ENCODE measurements around the gene APLP2.
"Not testable (repeated sequence)": the region's sequence is repeated elsewhere in the genome, so short reads cannot be mapped to it uniquely, and the experiment has no call there.

Gene APLP2

DNA sequence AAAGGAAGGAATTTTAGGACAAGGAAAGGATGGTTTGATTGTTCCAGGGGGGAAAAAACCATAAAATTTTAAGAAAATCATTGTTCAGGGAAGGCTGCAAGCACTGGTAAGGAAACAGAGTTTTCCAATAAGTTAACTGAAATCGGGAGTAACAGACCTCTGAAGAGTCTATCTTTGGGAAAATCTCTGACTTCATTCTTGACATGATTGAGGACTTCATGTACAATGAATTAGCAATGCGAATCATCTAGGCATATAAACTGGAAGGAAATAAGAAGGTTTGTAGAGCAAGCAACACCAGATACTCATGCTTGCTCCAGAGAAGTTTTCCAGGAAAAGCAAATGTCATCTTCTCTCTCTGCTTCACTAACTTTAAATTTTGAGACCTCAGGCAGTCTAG, 18.5 kb downstream of the APLP2 start:
- FAIRE-seq (no peak), DNase-seq (ENCODE audit: extremely low spot score, insufficient read length, low read depth) (no peak)

DNA sequence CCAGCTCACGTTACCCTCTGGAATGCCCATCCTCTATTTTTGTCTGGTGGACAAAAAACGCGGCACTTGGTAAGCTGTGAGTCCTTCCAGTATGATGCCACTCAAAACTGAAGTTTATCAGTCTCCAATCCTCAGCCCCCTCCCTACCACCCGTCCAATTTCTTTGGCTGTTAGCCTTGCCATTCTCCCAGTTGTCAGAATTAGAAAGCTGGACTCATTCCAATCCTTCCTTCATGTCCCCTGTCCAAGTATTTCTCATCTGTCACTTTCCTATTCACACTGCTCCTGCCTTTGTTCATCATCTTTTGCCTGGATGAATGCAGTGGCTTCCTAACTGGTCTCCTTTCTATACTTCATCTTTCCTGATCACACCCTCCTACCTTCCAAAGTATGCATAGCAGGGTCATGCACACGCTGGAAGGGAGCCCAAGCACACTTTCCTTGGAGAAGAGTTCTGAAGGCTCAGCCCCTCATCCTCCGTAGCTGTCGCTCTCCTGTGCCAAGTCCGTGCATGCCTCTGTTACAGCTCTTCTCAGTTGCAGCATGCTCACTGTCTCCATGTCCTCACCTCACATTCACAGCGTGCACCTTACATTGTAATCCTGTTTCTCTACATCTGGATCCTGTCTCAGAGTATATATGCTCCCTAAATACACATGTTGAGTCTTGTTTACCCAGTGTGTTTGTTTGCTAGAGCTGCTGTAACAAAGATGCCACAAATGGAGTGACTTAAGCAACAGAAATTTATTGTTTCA, 19.4 kb downstream of the APLP2 start:
- no peak for FAIRE-seq
- no peak for DNase-seq (ENCODE audit: extremely low spot score, insufficient read length, low read depth)

DNA sequence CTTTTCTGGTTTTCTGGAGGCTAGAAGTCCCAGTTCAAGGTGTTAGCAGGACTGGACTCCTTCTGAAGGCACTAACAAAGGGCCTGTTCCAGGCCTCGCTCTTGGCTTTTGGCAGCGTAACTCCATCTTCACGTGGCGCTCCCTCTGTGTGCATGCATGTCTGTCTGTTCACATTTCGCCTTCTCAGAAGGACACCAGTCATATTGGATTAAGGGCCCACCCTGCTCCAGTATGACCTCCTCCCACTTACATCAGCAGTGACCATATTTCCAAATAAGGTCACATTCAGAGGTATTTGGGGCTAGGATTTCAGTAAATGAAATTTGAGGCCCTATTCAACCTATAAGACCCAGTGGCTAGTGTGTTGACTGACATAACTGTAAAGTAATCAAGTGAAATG, 20.0 kb downstream of the APLP2 start:
- FAIRE-seq: no peak
- DNase-seq (ENCODE audit: extremely low spot score, insufficient read length, low read depth): no peak

DNA sequence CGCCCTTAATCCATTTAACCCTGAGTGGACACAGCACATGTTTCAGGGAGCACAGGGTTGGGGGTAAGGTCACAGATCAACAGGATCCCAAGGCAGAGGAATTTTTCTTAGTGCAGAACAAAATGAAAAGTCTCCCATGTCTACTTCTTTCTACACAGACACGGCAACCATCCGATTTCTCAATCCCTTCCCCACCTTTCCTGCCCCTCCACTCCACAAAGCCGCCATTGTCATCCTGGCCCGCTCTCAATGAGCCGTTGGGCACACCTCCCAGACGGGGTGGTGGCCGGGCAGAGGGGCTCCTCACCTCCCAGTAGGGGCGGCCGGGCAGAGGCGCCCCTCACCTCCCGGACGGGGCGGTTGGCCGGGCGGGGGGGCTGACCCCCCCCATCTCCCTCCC, 20.8 kb downstream of the APLP2 start:
- DNase-seq (ENCODE audit: extremely low spot score, insufficient read length, low read depth); FAIRE-seq: not testable (repeated sequence)

DNA sequence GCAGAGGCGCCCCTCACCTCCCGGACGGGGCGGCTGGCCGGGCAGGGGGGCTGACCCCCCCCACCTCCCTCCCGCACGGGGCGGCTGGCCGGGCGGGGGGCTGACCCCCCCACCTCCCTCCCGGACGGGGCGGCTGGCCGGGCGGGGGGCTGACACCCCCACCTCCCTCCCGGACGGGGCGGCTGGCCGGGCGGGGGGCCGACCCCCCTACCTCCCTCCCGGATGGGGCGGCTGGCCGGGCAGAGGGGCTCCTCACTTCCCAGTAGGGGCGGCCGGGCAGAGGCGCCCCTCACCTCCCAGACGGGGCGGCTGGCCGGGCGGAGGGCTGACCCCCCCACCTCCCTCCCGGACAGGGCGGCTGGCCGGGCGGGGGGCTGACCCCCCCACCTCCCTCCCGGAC, 21.5 kb downstream of the APLP2 start:
- not testable (repeated sequence) for DNase-seq (ENCODE audit: extremely low spot score, insufficient read length, low read depth); FAIRE-seq

DNA sequence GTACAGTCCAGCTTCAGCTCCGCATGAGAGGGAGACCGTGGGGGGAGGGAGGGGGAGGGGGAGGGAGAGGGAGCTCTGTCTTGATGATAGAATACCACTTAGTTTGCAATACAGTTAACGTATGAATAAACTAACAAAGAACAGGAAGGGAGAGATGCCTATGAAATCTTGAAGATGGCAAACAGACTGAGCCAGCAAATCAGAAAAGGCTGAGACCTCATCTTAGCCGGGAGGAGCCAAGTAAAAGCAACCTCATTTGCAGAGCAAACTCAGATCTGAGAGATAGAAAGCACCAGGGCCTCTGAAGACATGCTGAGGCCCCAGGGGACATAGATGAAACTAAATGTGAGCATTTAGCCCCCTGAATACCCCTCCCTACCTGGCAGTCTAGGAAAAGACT, 23.0 kb downstream of the APLP2 start:
- no peak for DNase-seq (ENCODE audit: extremely low spot score, insufficient read length, low read depth)
- FAIRE-seq: no peak

DNA sequence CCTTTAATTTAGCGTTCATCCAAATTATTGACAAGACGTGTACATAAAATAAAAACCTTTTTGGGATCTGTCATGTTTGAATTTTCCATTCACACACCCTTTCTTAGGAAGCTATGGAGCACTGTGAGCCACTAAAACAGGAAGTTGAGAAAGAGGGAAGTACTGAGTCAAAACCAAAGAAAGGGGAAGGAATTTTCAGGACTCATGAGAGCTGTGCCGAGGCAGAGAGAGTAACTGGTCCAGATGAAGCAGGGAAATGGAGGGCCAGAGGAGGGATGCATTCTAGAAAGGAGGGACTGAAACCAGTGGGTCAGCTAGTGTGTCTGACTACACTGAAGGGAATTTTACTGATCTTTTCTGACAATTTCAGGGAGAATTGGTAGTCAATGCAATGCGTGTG, 24.9 kb downstream of the APLP2 start:
- FAIRE-seq (no peak), DNase-seq (ENCODE audit: extremely low spot score, insufficient read length, low read depth) (no peak)

DNA sequence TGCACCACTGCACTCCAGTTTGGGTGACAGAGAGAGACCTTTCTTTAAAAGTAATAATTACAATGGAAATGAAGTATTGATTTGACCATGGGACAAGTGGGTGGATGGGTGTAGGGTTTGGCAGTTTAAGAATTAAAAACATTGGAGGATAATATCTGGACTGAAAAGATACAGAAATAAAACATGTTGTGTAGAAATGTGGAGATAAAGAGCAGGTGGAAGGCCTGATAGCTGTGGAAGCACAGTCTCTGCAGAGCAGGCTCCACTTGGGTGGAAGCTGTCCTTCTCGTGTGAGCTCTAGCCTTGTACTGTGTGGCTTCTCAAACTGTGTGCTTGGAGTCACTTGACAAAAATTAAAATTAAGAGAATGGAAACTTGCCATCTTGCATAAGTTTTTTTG, 25.6 kb downstream of the APLP2 start:
- DNase-seq (ENCODE audit: extremely low spot score, insufficient read length, low read depth) (no peak), FAIRE-seq (no peak)

DNA sequence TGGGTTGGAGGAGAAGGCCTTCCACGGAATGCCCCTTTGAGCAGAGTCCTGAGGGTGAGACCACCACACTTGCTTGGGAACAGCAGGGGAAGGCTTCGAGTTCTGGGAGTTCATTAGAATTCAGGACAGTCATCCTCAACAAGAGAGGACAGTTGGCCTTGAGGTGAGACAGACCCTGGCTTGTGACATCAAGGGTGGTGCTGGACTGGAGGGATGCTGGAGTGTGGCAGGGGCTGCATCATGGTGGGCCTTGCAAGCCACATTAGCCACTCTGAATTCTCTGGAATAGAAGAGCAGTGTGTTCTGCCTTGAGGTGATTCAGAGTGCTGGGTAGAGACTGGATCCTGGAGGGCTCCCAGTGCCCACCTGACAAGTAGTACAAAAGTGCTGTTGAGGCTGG, 26.3 kb downstream of the APLP2 start:
- no peak for DNase-seq (ENCODE audit: extremely low spot score, insufficient read length, low read depth)
- no peak for FAIRE-seq

DNA sequence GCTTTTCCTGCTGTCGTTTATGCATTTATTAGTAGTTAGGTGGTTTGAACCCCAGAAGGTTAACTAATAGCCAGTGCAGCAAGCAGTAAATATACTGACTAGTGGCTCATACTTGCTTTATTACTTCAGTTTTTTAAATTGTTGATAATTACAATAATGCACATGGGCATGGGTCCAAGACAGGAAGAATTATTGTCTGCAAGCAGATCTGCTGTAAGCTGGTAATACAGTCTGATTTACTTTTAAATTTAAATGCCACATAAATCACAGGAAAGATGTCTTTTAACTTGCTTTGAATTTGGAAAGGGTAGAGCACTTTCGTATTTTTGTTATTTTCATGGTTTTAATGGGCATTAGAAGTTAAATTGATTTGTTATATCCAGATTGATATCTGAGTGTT, 27.1 kb downstream of the APLP2 start:
- no peak for FAIRE-seq
- no peak for DNase-seq (ENCODE audit: extremely low spot score, insufficient read length, low read depth)

DNA sequence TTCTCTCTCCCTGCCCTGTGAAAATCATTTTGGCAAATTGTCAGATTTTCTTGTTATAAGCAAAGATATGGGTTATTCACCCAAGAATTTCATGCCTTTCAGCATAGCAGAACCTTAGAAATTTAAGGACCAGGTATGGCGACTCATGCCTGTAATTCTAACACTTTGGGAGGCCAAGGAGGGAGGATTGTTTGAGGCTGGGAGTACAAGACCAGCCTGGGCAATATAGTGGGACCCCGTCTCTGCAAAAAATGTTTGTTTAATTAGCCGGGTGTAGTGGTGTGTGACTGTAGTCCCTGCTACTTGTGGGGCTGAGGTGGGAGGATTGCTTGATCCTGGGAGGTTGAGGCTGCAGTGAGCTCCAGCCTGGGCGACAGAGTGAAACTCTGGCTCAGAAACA, 27.6 kb downstream of the APLP2 start:
- DNase-seq (ENCODE audit: extremely low spot score, insufficient read length, low read depth) (no peak), FAIRE-seq (no peak)

DNA sequence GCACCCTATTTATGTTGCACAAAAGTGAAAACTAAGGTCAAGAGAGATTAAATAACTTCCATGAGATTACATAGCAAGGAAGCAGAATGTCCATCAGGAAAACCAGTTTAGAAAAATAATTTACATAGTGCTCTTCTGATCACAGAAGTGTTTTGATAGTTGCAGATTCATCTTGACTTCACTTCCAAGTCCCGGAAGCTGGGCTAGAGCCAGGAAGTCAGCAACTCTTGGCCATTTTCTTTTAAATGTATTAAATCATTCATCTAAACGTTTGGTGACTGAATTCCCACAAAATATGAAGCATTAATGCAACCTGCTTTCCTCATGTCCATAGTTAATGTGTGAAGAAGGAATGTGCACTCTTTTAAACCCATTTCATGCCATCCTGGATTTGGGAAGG, 29.7 kb downstream of the APLP2 start:
- no peak for DNase-seq (ENCODE audit: extremely low spot score, insufficient read length, low read depth)
- no peak for FAIRE-seq

DNA sequence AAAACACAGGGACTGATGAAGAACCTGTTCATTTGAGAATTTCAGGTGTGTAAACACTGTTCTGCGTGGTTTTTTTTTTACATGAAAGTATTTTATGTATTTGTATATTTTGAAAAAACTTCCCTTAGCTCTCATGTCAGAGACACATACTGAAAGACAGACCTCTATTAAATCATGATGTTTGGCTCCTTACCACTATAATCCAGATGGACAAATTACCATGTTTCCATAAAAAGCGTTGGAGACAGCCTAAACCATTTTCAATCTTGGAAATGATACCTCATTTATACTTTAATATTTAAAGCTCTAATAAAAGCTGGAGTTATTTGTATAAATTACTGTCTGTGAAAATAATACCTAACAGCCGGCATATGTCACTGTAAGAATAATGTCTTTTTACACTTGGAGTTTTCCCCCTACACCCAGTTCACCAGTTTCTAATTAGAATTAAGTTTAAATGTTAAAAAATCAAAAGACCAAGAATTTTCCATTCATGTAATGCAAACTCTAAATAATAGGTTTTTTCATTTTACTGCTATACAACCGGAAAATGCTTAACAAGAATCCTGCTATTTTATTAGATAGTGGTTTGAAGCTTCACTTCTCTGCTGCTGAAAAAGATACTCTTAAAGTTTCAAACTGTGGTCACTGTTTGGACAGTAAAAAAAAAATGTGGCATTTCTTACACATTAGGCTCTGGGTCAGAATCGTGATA, 30.8 kb downstream of the APLP2 start:
- no peak for DNase-seq (ENCODE audit: extremely low spot score, insufficient read length, low read depth)
- FAIRE-seq: no peak

DNA sequence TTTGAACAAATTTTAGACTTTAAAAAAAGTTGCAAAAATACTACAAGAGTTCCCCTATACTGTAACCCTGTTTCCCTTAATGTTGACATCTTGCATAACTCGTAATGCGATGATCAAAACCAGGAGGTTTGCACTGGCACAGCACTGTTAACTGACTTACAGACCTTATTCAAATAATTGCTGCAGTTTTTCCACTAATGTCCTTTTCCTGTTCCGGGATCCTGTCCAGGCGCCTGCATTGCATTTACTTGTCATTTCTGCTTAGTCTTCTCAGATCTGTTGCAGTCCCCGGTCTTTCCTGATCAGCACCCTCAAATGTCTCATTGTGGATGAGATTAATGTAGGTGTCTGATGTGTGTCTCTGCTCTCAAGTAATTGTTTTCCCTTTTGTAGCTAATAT, 32.0 kb downstream of the APLP2 start:
- FAIRE-seq: no peak
- no peak for DNase-seq (ENCODE audit: extremely low spot score, insufficient read length, low read depth)

DNA sequence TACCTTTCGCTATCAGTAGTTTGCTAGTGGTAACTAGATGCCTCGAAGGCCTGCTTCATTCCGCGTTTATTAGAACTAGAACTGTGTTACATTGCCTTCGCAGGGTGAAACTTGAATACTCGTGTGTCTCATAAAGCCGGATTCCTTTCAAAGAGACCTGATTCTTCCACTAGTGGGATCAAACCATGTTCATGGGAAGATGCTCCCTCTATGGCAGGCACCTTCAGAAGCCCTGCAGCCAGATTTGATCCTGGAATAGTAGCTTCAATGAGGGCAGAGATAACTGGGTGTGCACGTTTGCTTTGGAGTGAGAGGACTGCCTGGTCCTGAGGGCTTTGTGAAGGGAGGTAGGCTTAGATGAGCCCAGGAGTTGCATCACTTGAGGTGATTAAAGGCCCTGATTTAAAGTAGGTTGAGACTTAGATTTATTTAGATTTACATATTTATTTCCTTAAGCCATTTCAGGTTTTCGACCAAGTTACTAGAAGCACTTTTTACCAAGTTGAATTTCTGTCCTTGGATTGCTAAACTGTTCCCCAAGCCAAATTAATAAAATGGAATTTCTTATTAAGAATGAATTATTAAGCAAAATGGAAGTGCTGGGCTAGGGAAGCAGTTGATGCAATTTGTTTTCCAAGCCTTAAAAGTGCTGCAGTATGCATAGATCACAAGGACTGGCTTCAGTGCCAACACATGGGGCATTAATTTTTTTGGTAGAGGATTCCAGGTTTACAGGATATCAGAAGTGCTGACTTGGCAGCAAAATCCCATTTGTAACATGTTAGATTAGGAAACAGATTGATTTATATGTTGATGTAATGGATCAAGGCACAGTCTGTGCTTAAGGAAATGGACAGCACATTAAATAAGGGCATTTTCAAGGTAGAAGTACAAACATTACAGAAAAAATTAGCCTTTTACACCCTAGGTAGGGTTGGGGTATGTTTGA, 32.9 kb downstream of the APLP2 start:
- FAIRE-seq (no peak), DNase-seq (ENCODE audit: extremely low spot score, insufficient read length, low read depth) (no peak)

DNA sequence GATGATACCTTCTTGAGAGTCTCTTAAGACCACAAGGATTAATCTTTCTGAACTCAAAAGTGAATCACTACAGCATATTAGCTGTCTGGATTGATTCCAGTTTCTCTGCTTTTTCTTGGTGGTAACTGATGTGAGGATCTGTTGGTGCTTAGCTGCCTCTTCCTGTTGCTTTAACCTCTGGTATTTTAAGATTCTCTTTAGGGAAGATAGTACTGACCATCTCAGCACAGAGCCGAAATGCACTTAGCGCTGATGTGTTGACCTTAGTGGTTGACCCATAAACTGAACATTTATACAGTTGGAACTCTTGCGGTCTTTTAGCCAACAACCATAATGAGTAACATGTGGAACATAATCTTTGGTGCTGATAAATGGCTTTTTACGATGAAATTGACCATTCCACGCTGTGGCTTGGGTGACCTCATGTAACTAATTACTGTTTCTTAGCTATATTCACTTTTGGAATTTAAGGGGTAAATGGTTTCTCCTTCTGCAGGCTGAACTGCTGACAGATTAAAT, 33.7 kb downstream of the APLP2 start:
- FAIRE-seq: no peak
- DNase-seq (ENCODE audit: extremely low spot score, insufficient read length, low read depth): no peak

DNA sequence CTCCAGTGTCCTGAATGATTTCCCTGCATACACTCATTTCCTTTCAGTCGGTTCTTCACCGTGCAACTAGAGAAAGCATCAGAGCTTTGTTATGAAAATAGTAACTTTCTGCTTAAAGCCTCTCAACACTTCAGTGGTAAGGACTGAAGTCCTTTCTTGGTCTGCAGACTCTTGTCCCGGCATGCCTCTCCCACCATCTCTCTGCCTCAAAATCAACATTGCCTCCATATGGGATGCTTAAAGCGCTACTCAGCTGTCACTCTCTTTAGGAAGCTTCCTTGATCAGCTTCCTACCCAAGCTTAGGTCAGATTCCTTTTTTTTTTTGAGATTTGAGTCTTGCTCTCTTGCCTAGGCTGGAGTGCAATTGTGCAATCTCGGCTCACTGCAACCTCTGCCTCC, 36.7 kb downstream of the APLP2 start:
- DNase-seq (ENCODE audit: extremely low spot score, insufficient read length, low read depth): no peak

DNA sequence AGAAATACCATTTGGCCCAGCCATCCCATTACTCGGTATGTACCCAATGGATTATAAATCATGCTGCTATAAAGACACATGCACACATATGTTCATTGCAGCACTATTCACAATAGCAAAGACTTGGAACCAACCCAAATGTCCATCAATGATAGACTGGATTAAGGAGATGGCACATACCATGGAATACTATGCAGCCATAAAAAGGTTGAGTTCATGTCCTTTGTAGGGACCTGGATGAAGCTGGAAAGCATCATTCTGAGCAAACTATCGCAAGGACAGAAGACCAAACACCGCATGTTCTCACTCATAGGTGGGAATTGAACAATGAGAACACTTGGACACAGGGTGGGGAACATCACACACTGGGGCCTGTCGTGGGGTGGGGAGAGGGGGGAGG, 39.0 kb downstream of the APLP2 start:
- DNase-seq (ENCODE audit: extremely low spot score, insufficient read length, low read depth); FAIRE-seq: not testable (repeated sequence)

More for the DNA sequence above, 36.7 kb downstream of the APLP2 start:
- no peak for FAIRE-seq

DNA sequence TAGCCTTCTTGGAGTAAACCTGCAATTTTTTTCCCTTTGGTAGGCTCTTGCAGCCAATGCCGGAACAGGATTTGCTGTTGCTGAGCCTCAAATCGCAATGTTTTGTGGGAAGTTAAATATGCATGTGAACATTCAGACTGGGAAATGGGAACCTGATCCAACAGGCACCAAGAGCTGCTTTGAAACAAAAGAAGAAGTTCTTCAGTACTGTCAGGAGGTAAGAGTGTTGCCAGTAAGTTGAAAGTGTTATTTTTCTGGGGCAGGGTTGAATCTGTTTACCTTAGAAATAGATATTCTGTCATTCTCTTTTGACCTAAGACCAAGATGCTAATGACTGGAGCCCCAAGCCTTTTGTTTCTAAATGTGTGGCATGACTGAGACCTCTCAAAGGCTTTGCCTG, 39.7 kb downstream of the APLP2 start:
- no peak for FAIRE-seq
- no peak for DNase-seq (ENCODE audit: extremely low spot score, insufficient read length, low read depth)

DNA sequence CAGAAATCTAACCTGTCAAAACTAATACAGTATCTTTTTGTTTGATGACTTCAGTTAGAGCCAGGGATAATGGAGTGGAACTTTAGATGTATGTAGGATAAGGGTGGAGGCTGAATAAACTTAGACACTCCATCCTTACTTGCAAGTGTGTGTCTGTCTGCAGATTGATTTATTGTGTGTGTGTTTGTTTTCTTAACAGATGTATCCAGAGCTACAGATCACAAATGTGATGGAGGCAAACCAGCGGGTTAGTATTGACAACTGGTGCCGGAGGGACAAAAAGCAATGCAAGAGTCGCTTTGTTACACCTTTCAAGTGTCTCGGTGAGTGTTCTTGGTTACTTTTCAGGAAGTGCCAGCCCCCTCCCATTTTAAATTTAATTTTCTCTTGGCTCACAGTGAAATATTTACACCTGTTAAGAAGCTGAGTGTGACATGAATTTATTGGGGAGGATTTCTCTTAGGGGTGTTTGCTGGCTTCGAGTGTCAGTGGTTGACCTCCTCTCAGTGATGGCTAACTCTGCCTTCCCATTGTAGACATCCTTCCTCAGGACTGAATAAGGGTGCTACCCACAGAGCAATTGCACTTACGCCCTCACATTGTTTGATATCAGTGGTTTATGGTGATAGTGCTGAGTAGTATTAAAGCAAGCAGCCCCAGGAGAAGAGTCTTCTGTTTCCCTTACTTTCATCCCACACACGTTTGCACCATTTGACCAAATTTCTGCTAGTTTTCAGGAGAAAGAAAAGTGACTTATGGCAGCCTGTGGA, 40.8 kb downstream of the APLP2 start:
- no peak for FAIRE-seq
- no peak for DNase-seq (ENCODE audit: extremely low spot score, insufficient read length, low read depth)

Data from GM18507 (cell line).